WTC11 (cell line): ENCODE results near the gene MDM4. TPM values are rescaled to one million over a fixed set of nuclear protein-coding genes. Genes with fewer than 3 reads are reported as not detected.

Experiments
- ATAC-seq: fragments of 200-7000 bp; cut with Tn5 transposase; 2 replicates; pipeline ENCODE4 v1.10.0; 2021; ENCODE audit warnings: mild to moderate bottlenecking, moderate library complexity
- CTCF ChIA-PET: fragments of 300-600 bp; sonication (Branson Sonifier 250); formaldehyde crosslinking; loops from one replicate; lab custom pipeline; 2021; ENCODE audit warnings: antibody characterized with exemption; lab: Charles Lee
- POLR2A ChIA-PET: fragments of 350-600 bp; sonication (Branson Sonifier 250); formaldehyde crosslinking; loops from one replicate; lab custom pipeline; 2021; ENCODE audit warnings: antibody characterized with exemption; lab: Charles Lee
- DNase-seq: peaks from one replicate; pipeline ENCODE4 v3.0.0; 2021; ENCODE audit warnings: low spot score
- H3K27ac Mint-ChIP-seq: 2 replicates; pipeline ENCODE4 v1.8.0; 2021; ENCODE audit warnings: mixed read lengths
- H3K27me3 Mint-ChIP-seq: 2 replicates; pipeline ENCODE4 v1.8.0; 2021; ENCODE audit warnings: low read depth, mild to moderate bottlenecking, moderate library complexity, mixed read lengths
- H3K36me3 Mint-ChIP-seq: 2 replicates; pipeline ENCODE4 v1.8.0; 2021; ENCODE audit warnings: mixed read lengths
- H3K4me1 Mint-ChIP-seq: 2 replicates; pipeline ENCODE4 v1.8.0; 2022; ENCODE audit warnings: mixed read lengths
- H3K4me3 Mint-ChIP-seq: 2 replicates; pipeline ENCODE4 v1.8.0; 2021; ENCODE audit warnings: mild to moderate bottlenecking, moderate library complexity, mixed read lengths
- H3K9me3 Mint-ChIP-seq: 2 replicates; pipeline ENCODE4 v1.8.0; 2021; ENCODE audit warnings: mixed read lengths
- ATF1 ChIP-seq: sonication (generic); formaldehyde crosslinking; IDR thresholded peaks from 2 replicates; pipeline ENCODE4 v1.8.1; 2023; ENCODE audit warnings: mild to moderate bottlenecking, moderate library complexity, missing genetic modification reagents
- ATF3 ChIP-seq: sonication (generic); formaldehyde crosslinking; conservative IDR thresholded peaks from 2 replicates; pipeline ENCODE4 v1.8.1; 2022; ENCODE audit warnings: mild to moderate bottlenecking, missing genetic modification reagents
- CTCF ChIP-seq: fragments of 200-600 bp; IDR thresholded peaks from 2 replicates; pipeline ENCODE4 v1.8.0; 2022; ENCODE audit warnings: antibody characterized with exemption
- E2F1 ChIP-seq: sonication (generic); formaldehyde crosslinking; IDR thresholded peaks from 2 replicates; pipeline ENCODE4 v1.8.0; 2022; ENCODE audit warnings: mild to moderate bottlenecking, missing genetic modification reagents
- E2F5 ChIP-seq: sonication (generic); formaldehyde crosslinking; IDR thresholded peaks from 2 replicates; pipeline ENCODE4 v1.8.1; 2022; ENCODE audit warnings: mild to moderate bottlenecking, moderate library complexity, missing genetic modification reagents
- EMX1 ChIP-seq: fragments of 250-450 bp; sonication (Bioruptor Pico); IDR thresholded peaks from 2 replicates; pipeline ENCODE4 v1.8.0; 2021; ENCODE audit warnings: mild to moderate bottlenecking
- ERG ChIP-seq: fragments of 250-450 bp; sonication (Bioruptor Pico); IDR thresholded peaks from 2 replicates; pipeline ENCODE4 v1.8.0; 2021; ENCODE audit warnings: mild to moderate bottlenecking
- FOXK1 ChIP-seq: sonication (generic); formaldehyde crosslinking; IDR thresholded peaks from 2 replicates; pipeline ENCODE4 v1.8.0; 2022; ENCODE audit warnings: mild to moderate bottlenecking, moderate library complexity, missing genetic modification reagents
- HMGA2 ChIP-seq: fragments of 250-450 bp; sonication (Bioruptor Pico); IDR thresholded peaks from 2 replicates; pipeline ENCODE4 v1.4.0; 2021; ENCODE audit warnings: mild to moderate bottlenecking, moderate library complexity
- HMGXB4 ChIP-seq: sonication (generic); formaldehyde crosslinking; IDR thresholded peaks from 2 replicates; pipeline ENCODE4 v1.8.1; 2023; ENCODE audit warnings: mild to moderate bottlenecking, moderate library complexity, missing genetic modification reagents
- JAZF1 ChIP-seq: fragments of 250-450 bp; sonication (Bioruptor Pico); IDR thresholded peaks from 2 replicates; pipeline ENCODE4 v1.9.0; 2021; ENCODE audit warnings: moderate library complexity, mild to moderate bottlenecking, inconsistent platforms
- MAX ChIP-seq: sonication (generic); formaldehyde crosslinking; IDR thresholded peaks from 2 replicates; pipeline ENCODE4 v1.8.0; 2022; ENCODE audit warnings: mild to moderate bottlenecking, missing genetic modification reagents
- MYBL2 ChIP-seq: sonication (generic); formaldehyde crosslinking; IDR thresholded peaks from 2 replicates; pipeline ENCODE4 v1.8.1; 2023; ENCODE audit warnings: mild to moderate bottlenecking, moderate library complexity, missing genetic modification reagents
- NFYB ChIP-seq: sonication (generic); formaldehyde crosslinking; conservative IDR thresholded peaks from 2 replicates; pipeline ENCODE4 v1.8.0; 2022; ENCODE audit warnings: low read depth, missing genetic modification reagents
- NR3C1 ChIP-seq: sonication (generic); formaldehyde crosslinking; conservative IDR thresholded peaks from 2 replicates; pipeline ENCODE4 v1.8.1; 2023; ENCODE audit warnings: low read depth, mild to moderate bottlenecking, missing genetic modification reagents
- OVOL2 ChIP-seq: fragments of 250-450 bp; sonication (Bioruptor Pico); IDR thresholded peaks from 2 replicates; pipeline ENCODE4 v1.9.0; 2021; ENCODE audit warnings: mild to moderate bottlenecking, borderline replicate concordance
- PRRX2 ChIP-seq: fragments of 250-450 bp; sonication (Bioruptor Pico); IDR thresholded peaks from 2 replicates; pipeline ENCODE4 v1.8.0; 2021; ENCODE audit warnings: mild to moderate bottlenecking
- RORB ChIP-seq: fragments of 250-450 bp; sonication (Bioruptor Pico); IDR thresholded peaks from 2 replicates; pipeline ENCODE4 v1.9.0; 2021; ENCODE audit warnings: mild to moderate bottlenecking
- SMAD3 ChIP-seq: sonication (generic); formaldehyde crosslinking; IDR thresholded peaks from 2 replicates; pipeline ENCODE4 v1.8.0; 2022; ENCODE audit warnings: missing genetic modification reagents, mild to moderate bottlenecking, borderline replicate concordance
- SMAD4 ChIP-seq: sonication (generic); formaldehyde crosslinking; IDR thresholded peaks from 2 replicates; pipeline ENCODE4 v1.8.0; 2022; ENCODE audit warnings: mild to moderate bottlenecking, missing genetic modification reagents
- SP1 ChIP-seq: sonication (generic); formaldehyde crosslinking; conservative IDR thresholded peaks from 2 replicates; pipeline ENCODE4 v1.8.1; 2022; ENCODE audit warnings: missing genetic modification reagents
- TP53 ChIP-seq: sonication (generic); formaldehyde crosslinking; IDR thresholded peaks from 2 replicates; pipeline ENCODE4 v1.8.1; 2023; ENCODE audit warnings: mild to moderate bottlenecking, missing genetic modification reagents
- USF2 ChIP-seq: sonication (generic); formaldehyde crosslinking; IDR thresholded peaks from 2 replicates; pipeline ENCODE4 v1.8.1; 2023; ENCODE audit warnings: mild to moderate bottlenecking, missing genetic modification reagents, moderate library complexity
- ZBTB21 ChIP-seq: sonication (generic); formaldehyde crosslinking; IDR thresholded peaks from 2 replicates; pipeline ENCODE4 v1.8.1; 2023; ENCODE audit warnings: mild to moderate bottlenecking, missing genetic modification reagents, borderline replicate concordance
- ZNF317 ChIP-seq: sonication (generic); formaldehyde crosslinking; IDR thresholded peaks from 2 replicates; pipeline ENCODE4 v1.8.1; 2023; ENCODE audit warnings: low read depth, mild to moderate bottlenecking, moderate library complexity, missing genetic modification reagents, borderline replicate concordance
- ZNF416 ChIP-seq: fragments of 250-450 bp; sonication (Bioruptor Pico); IDR thresholded peaks from 2 replicates; pipeline ENCODE4 v1.9.0; 2021; ENCODE audit warnings: mild to moderate bottlenecking, inconsistent platforms
- total RNA-seq: library from RNA; stranded (reverse); gene quantifications from 3 replicates; pipeline ENCODE4 v1.2.3, GENCODE V29; 2021

The MDM4 gene
- total RNA-seq, 1 experiment from 2014 or later: 76.2 TPM

- H3K27me3 Mint-ChIP-seq: no peaks in the 10 kb centered on the region
- TF ChIP-seq CTCF (no peak), E2F1 (CRISPR knock-in tag) (no peak), MYBL2 (CRISPR knock-in tag) (no peak), HMGXB4 (no peak), E2F5 (CRISPR knock-in tag) (no peak), ZBTB21 (no peak), RORB (no peak), SMAD4 (CRISPR knock-in tag) (no peak), HMGA2 (CRISPR knock-in tag) (no peak), JAZF1 (CRISPR knock-in tag) (no peak), TP53 (CRISPR knock-in tag) (no peak), NR3C1 (no peak), ZNF317 (CRISPR knock-in tag) (no peak), ERG (CRISPR knock-in tag) (no peak), SMAD3 (CRISPR knock-in tag) (no peak), EMX1 (no peak), ATF3 (CRISPR knock-in tag) (no peak)
- H3K36me3 Mint-ChIP-seq: peaks cover 80% of the 10 kb centered on the region
- H3K4me1 Mint-ChIP-seq: no peaks in the 10 kb centered on the region
- no peak overlapping the region for H3K4me3 Mint-ChIP-seq
- ATAC-seq (no peak), DNase-seq (no peak)
- H3K9me3 Mint-ChIP-seq: no peaks in the 10 kb centered on the region
- no peak overlapping the region for H3K27ac Mint-ChIP-seq
- POLR2A ChIA-PET: no interaction called here
- CTCF ChIA-PET: interaction anchor here (2.0 kb wide), 1 partner anchor 259 kb away, joined by 7 read pairs; no protein-coding TSS in a partner anchor
Observed at GRCh38 chr1:204548265-204548664, 32.1 kb downstream of the MDM4 start.

- no peak for ATAC-seq
- no peak for DNase-seq
- H3K4me1 Mint-ChIP-seq: no peaks in the 10 kb centered on the region
- POLR2A ChIA-PET: interaction anchor here (0.6 kb wide), 1 partner anchor 13 kb away, joined by 3 read pairs; no protein-coding TSS in a partner anchor
- no peak overlapping the region for H3K4me3 Mint-ChIP-seq
- H3K27ac Mint-ChIP-seq: no peak overlapping the region
- no peaks in the 10 kb centered on the region for H3K27me3 Mint-ChIP-seq
- H3K9me3 Mint-ChIP-seq: no peaks in the 10 kb centered on the region
- CTCF ChIA-PET: interaction anchor here (0.6 to 2.0 kb wide), 3 partner anchors 151 to 258 kb away, joined by 3 to 7 read pairs (median 6); no protein-coding TSS in a partner anchor
- H3K36me3 Mint-ChIP-seq: peaks cover 72% of the 10 kb centered on the region
- TF ChIP-seq PRRX2 (CRISPR knock-in tag) (no peak), SP1 (no peak), USF2 (CRISPR knock-in tag) (no peak), FOXK1 (no peak), ZNF416 (CRISPR knock-in tag) (no peak), NFYB (no peak), ATF1 (no peak), MAX (CRISPR knock-in tag) (no peak), JAZF1 (CRISPR knock-in tag) (no peak), OVOL2 (CRISPR knock-in tag) (no peak)
Observed at GRCh38 chr1:204549313-204549712, 33.1 kb downstream of the MDM4 start.
